Measurements from ENCODE around the gene TMEM170B. TPM values are rescaled to one million over a fixed set of nuclear protein-coding genes. Genes with fewer than 3 reads are reported as not detected.

The TMEM170B gene
- total and polyA plus RNA-seq, 2 of the 8 experiments (the other 6 are each of a cell fraction or from before 2014, with no cell fraction given), result 0.80 to 4.3 TPM

GRCh38 chr6:11585426-11586016 lies 48.0 kb downstream of the TMEM170B start:
- H2BK15ac ChIP-seq (ENCODE audit: low read length), result no peak overlapping the region
- CTCF ChIA-PET (ENCODE audit: partially characterized antibody), result interaction anchor here (0.7 to 4.1 kb wide), 24 partner anchors 8 to 1022 kb away, joined by 3 to 25 read pairs (median 4); partner anchors contain the start of gene EDN1
- POLR2A ChIA-PET (ENCODE audit: partially characterized antibody), result no interaction called here
- H3K4ac ChIP-seq (replicated peaks; ENCODE audit: insufficient read length, low read depth, low read length), result no peak overlapping the region
- no peaks in the 10 kb centered on the region for H3K36me3 ChIP-seq (ENCODE audit: control insufficient read depth in 2 of 4, insufficient read depth in 4 of 4, low read length in 3 of 4)
- TF ChIP-seq CEBPB (IDR thresholded peaks at IDR 0.05; ENCODE audit: low read depth, low read length), result 0 out of 2 replicates have a peak, but pooled peaks have one; percentile 57
- peak; percentile 75 to 79 for TF ChIP-seq RAD21 (IDR thresholded peaks at IDR 0.05 in 1 of 2, conservative IDR thresholded peaks at IDR 0.05 in 1 of 2; ENCODE audit: low read depth in 2 of 2, low read length in 2 of 2)
- no peak for TF ChIP-seq JUND (IDR thresholded peaks at IDR 0.05; ENCODE audit: low read length)
- TF ChIP-seq, protein P1, sequence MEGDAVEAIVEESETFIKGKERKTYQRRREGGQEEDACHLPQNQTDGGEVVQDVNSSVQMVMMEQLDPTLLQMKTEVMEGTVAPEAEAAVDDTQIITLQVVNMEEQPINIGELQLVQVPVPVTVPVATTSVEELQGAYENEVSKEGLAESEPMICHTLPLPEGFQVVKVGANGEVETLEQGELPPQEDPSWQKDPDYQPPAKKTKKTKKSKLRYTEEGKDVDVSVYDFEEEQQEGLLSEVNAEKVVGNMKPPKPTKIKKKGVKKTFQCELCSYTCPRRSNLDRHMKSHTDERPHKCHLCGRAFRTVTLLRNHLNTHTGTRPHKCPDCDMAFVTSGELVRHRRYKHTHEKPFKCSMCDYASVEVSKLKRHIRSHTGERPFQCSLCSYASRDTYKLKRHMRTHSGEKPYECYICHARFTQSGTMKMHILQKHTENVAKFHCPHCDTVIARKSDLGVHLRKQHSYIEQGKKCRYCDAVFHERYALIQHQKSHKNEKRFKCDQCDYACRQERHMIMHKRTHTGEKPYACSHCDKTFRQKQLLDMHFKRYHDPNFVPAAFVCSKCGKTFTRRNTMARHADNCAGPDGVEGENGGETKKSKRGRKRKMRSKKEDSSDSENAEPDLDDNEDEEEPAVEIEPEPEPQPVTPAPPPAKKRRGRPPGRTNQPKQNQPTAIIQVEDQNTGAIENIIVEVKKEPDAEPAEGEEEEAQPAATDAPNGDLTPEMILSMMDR (IDR thresholded peaks at IDR 0.05; ENCODE audit: control extremely low read depth in 1 of 3, insufficient read depth in 1 of 3, low read depth in 1 of 3, low read length in 3 of 3), result peak in 2 of 3 experiments; percentile 32 to 51; a peak in 2 of 4 replicates
- TF ChIP-seq TCF12 (IDR thresholded peaks at IDR 0.05; ENCODE audit: low read depth, low read length), result no peak
- TF ChIP-seq ZNF274 (IDR thresholded peaks at IDR 0.05; ENCODE audit: borderline replicate concordance, extremely low read depth, low read length), result no peak
- 0 out of 2 replicates have a peak, but pooled peaks have one; percentile 1 for TF ChIP-seq MAFK (IDR thresholded peaks at IDR 0.05; ENCODE audit: low read depth, low read length)
- peak; percentile 69 for FAIRE-seq
- no peak for DNase-seq (ENCODE audit: low read depth in 1 of 2, low spot score in 2 of 2)
- H4K5ac ChIP-seq (ENCODE audit: insufficient read length, low read depth, low read length), result no peak overlapping the region
- H2BK20ac ChIP-seq (ENCODE audit: low read length), result 0 out of 2 replicates have a peak overlapping the region, but pooled peaks have one; percentile 16
- no peak overlapping the region for H4K91ac ChIP-seq (replicated peaks; ENCODE audit: insufficient read length, low read length)
- no peaks in the 10 kb centered on the region for H3K23me2 ChIP-seq (ENCODE audit: low read depth, low read length)
- no peak overlapping the region for H3K4me3 ChIP-seq (ENCODE audit: extremely low read depth in 1 of 4, insufficient read depth in 2 of 4, low read depth in 3 of 4, low read length in 4 of 4)
- H3K79me2 ChIP-seq (ENCODE audit: control insufficient read depth in 1 of 2, insufficient read depth in 2 of 2, low read length in 2 of 2), result no peaks in the 10 kb centered on the region
- no peak overlapping the region for H4K8ac ChIP-seq (ENCODE audit: extremely low read depth, insufficient read depth, low read length)
- no peak overlapping the region for H3K4me2 ChIP-seq (ENCODE audit: insufficient read depth in 1 of 2, low read depth in 2 of 2, low read length in 2 of 2)
- no peak overlapping the region for H3K56ac ChIP-seq (replicated peaks; ENCODE audit: insufficient read length, low read depth, low read length)
- H2BK120ac ChIP-seq (replicated peaks; ENCODE audit: low read depth, low read length), result no peak overlapping the region
- H3K9me3 ChIP-seq (ENCODE audit: insufficient read depth in 2 of 2, low read depth in 1 of 2, low read length in 1 of 2), result no peaks in the 10 kb centered on the region
- H3K79me1 ChIP-seq (ENCODE audit: low read depth, low read length), result no peaks in the 10 kb centered on the region
- H3K4me1 ChIP-seq (replicated peaks in 1 of 4; ENCODE audit: control insufficient read depth in 3 of 4, insufficient read depth in 4 of 4, low read length in 3 of 4), result peaks cover 0 to 7% (median 2%) of the 10 kb centered on the region in 4 experiments; a peak in 3 of 7 replicates
- no peak overlapping the region for H3K14ac ChIP-seq (ENCODE audit: insufficient read length)
- H4K20me1 ChIP-seq (replicated peaks in 1 of 2; ENCODE audit: control insufficient read depth in 1 of 2, insufficient read depth in 2 of 2, low read length in 2 of 2), result no peaks in the 10 kb centered on the region
- H2AFZ ChIP-seq (ENCODE audit: low read length), result no peak overlapping the region
- no peak overlapping the region for H3K23ac ChIP-seq (ENCODE audit: insufficient read length)
- no peak overlapping the region for H3K27ac ChIP-seq (ENCODE audit: low read depth, low read length)
- H2BK12ac ChIP-seq (ENCODE audit: low read depth, low read length), result peak overlapping the region; percentile 52; the same call in 1 of the 2 replicates
- no peaks in the 10 kb centered on the region for H3K27me3 ChIP-seq (replicated peaks in 1 of 4; ENCODE audit: control insufficient read depth in 3 of 4, extremely low read depth in 1 of 4, insufficient read depth in 3 of 4, low read length in 3 of 4)
- no peak overlapping the region for H3K18ac ChIP-seq (ENCODE audit: extremely low read depth, low read length)
- WGBS, 2 experiments (ENCODE audit: extremely low coverage in 1 of 2, insufficient coverage in 1 of 2, insufficient read length in 1 of 2, insufficient replicate concordance in 2 of 2, low coverage in 1 of 2, low lambda C conversion rate in 2 of 2, missing lambda C conversion rate in 1 of 2), result 0% methylated on average over 1 of the region's 1 CpG; no CpG with 5 or more reads in 1 of the 2 experiments
- no peak overlapping the region for H2BK5ac ChIP-seq (ENCODE audit: low read depth, low read length)
- H3K9ac ChIP-seq (replicated peaks in 1 of 4; ENCODE audit: extremely low read depth in 1 of 4, low read depth in 3 of 4, low read length in 3 of 4), result no peak overlapping the region
- no peak overlapping the region for H2AK5ac ChIP-seq (ENCODE audit: low read depth, low read length)
